Measurements from ENCODE around the gene ADM5.

ADM5 gene

GRCh38 chr19:49680421-49681351 lies 8.7 kb upstream of the ADM5 start:
- DNase-seq: peak; percentile 96

GRCh38 chr19:49681830-49682229 lies 7.6 kb upstream of the ADM5 start:
- DNase-seq: no peak

GRCh38 chr19:49682274-49682673 lies 7.1 kb upstream of the ADM5 start:
- no peak for DNase-seq

DNA sequence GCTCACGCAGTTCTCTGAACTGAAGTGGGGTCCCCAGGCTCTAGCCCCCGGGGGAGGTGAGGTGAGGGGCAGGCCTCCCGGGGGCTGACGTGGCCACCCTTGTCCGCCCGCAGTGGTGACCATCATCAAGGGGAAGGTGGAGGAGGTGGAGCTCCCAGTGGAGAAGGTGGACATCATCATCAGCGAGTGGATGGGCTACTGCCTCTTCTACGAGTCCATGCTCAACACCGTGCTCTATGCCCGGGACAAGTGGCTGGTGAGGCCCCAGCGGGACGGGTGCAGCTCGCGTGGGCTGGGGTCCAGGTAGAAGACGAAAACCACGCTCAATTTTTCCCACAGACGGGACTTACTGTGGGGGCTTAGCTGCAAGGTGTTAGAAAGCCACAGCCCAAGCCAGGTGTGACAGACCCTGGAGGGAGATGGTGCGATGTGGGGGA lies 5.6 kb upstream of the ADM5 start:
- no peak for DNase-seq

GRCh38 chr19:49684251-49684982 lies 5.0 kb upstream of the ADM5 start:
- DNase-seq: no peak

GRCh38 chr19:49684983-49685553 lies 4.3 kb upstream of the ADM5 start:
- DNase-seq: no peak

DNA sequence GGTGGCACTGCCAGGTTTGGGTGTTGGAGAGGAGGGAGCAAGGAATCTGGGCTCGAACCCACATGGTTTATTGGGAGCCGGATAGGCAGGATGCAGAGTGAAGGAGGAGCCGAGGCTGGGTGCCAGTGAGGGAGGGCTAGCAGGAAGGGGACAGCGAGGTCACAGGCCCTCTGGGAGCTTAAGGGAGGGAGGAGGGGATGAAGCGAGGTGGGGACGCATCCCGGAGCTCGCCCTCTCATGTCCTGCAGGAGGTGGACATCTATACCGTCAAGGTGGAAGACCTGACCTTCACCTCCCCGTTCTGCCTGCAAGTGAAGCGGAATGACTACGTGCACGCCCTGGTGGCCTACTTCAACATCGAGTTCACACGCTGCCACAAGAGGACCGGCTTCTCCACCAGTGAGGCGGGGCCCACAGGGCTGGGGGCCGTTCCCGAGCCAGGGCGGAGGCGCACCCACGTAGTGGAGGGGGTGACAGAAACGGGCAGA lies 3.5 kb upstream of the ADM5 start:
- no peak for DNase-seq

GRCh38 chr19:49686503-49687088 lies 2.8 kb upstream of the ADM5 start:
- no peak for DNase-seq

GRCh38 chr19:49687150-49687549 lies 2.2 kb upstream of the ADM5 start:
- DNase-seq: no peak

DNA sequence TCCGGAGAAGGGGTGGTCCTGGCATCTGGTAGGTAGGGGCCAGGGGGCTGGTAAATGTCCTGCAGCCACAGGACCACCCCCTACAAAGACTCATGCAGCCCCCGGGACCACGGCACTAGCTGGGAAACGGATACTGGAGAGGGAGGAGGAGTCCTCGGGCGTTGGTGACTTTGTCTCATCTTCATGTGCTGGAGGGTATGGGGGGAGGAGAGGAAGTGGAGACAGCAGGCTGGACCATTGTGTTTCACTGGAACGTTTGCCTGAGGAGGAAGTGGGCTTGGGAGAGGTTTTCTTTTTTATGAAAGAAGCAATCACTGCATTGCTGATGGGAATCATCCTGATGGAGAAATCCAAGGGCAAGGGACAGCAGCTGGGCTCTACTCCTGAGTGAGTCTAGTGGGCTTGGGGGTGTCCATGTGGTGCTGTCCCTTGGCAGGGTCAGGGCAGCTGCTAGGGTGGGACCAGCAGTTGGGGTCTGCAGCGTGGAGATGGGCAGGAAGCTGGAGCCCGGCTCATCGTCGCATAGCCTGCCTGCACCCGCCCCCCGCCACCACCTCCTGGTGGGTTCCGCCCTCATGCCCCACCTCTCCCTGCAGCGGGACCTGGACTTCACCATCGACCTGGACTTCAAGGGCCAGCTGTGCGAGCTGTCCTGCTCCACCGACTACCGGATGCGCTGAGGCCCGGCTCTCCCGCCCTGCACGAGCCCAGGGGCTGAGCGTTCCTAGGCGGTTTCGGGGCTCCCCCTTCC lies 1.7 kb upstream of the ADM5 start:
- no peak for DNase-seq

DNA sequence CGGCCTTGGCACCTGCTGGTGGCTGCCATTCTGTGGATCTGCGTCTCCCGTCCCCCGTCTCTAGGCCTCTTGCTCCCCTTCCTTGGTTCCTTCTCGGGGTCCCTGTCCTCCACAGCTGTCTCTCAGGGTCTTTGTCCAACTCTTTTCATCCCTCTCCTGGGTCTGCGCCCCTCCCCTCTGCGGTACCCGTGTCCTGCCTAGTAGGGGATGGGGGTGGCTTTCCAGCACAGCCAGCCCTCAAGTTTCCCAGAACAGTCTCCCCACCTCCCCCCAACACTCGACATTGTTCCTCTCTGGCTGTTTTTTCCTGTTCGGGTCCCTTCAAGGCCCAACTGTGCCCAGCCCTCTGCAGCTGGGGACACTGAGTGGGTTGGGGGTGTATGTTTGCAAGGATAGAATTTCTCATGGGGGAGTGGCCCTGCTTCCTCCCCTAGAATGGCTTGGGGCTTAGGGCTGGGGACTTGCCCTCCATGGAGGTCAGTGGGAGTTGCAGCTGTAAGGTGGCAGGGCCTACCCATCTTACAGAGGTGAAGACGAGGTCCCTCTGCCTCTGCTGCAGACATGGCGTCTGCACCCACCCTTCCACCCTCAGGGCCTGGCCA lies 762 bp upstream of the ADM5 start:
- no peak for DNase-seq

DNA sequence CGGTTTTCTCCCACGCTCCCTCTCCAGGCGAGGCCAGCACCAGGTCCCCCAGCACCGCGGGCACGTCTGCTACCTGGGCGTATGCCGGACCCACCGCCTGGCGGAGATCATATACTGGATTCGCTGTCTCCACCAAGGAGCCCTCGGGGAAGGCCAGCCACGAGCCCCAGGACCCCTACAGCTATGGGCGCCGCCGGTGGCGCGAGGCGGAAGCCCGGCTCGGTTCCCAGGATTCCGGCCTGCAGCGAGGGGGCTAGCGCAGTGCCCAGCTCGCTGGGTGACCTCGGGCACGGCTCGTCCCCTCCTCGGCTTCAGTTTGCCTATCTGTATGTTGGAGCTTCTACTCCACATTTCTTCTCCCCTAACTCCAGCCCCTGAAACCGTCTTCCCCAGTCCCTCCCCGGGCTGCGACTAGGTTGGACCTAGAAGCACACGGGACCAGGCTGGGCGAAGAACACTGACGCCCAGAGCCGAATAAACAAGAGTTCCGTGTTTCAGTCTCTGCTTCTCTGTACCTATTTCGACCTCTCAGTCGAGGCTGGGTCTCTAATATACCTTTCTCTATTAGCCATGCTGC lies 773 bp downstream of the ADM5 start:
- no peak for DNase-seq

GRCh38 chr19:49690656-49691242 lies 1.4 kb downstream of the ADM5 start, which contains the start of gene CPT1C:
Gene CPT1C, plus strand, starts transcription at chr19:49691116. Its CDS starts 1,137 bp downstream, at chr19:49692253.
- DNase-seq: peak; percentile 87

DNA sequence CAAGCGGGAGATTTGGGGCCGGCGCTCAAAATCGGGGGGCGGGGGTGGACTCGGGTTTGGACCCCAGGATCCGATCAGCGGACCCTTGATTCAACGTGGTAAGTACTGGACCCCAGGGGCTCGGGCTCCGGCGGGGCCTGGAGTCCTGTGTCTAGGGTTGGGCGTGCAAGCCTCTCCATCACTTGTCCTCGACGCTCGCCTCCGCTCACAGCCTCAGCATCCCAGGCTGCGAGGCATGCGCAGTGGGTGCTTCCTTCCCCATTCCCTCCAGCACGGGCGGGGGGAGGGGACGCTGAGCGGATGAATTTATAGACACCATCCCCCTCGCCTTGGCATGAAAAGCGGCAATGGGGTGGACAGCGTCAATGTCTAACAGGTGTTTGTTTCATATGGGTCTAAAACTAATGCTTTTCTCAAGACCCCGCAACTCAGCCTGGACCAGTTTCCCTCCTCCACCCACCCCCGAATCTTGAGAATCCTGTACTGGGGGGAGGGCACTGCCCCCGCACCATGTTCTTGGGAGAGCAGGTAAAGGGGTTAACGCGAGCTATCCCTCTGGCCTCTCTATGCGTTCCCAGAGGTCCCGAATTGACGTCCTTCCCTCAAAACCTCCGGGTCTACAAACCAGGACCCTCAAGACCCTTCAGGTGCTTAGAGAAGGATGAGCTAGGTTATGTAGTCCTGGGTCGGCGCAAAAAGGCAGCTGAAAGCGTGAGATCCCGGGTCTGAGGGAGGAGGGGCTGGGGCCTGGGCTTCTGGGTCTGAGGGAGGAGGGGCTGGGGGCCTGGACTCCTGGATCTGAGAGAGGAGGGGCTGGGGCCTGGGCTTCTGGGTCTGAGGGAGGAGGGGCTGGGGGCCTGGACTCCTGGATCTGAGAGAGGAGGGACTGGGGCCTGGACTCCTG lies 2.1 kb downstream of the ADM5 start:
- peak; percentile 81 for DNase-seq

GRCh38 chr19:49692147-49692506 lies 2.7 kb downstream of the ADM5 start:
- DNase-seq: no peak

DNA sequence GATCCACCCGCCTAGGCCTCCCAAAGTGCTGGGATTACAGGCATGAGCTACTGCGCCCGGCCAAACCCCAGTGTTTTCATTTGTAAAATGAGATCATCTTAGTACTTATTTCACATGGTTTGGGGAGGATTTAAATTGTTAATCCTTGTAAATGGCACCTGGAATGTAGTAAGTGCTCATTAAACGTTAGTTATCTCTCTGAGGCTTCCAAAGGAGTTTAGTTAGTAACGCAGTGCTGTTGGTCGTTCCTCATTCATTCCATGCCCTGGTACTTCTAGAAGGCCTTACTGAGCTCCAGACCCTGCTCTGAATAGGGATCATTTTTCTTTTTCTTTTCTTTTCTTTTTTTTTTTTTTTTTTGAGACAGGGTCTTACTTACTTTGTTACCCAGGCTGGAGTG lies 6.7 kb downstream of the ADM5 start:
- DNase-seq: no peak

DNA sequence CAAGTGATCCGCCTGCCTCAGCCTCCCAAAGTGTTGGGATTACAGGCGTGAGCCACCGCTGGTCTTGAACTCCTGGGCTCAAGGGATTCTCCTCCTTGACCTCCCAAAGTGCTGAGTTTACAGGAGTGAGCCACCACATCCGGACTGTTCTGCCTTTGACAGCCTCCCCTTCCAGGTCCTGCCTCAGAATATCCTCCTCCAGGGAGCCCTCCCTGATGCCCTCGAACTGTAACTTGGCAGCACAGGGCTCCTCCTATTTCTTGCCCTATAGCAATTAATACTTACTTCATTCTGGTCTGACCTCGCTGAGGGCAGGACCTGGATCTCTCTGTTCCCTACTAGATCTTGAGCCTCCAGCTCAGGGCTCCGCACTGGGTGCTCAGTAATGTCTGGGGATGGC lies 7.5 kb downstream of the ADM5 start:
- DNase-seq: no peak

- DNase-seq: no peak
Measured at GRCh38 chr19:49699364-49699763, 10.0 kb downstream of the ADM5 start.

- DNase-seq: no peak
Measured at GRCh38 chr19:49700563-49700962, 11.2 kb downstream of the ADM5 start.

DNA sequence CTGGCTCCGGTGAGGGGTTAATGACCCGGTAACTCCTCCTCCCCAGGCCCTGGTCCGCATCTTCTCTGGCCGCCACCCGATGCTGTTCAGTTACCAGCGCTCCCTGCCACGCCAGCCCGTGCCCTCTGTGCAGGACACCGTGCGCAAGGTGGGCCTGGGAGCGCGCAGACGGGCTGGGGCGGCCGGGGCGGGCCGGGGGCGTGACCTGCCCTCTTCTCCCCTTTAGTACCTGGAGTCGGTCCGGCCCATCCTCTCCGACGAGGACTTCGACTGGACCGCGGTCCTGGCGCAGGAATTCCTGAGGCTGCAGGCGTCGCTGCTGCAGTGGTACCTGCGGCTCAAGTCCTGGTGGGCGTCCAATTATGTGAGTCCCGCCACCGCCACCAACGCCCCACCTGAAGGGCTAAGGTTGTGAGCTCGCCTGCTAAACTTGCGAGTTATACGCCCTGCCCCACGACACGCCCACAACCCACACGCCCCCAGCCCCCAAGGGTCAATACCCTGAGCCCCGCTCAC lies 11.9 kb downstream of the ADM5 start:
- DNase-seq: no peak
